Posterior vena cava (tissue), 2 donors: ENCODE measurements around the gene HFE. TPM values are rescaled to one million over a fixed set of nuclear protein-coding genes. Genes with fewer than 3 reads are reported as not detected.
"Not testable (repeated sequence)": the region's sequence is repeated elsewhere in the genome, so short reads cannot be mapped to it uniquely, and the experiment has no call there.

Source experiments
- DNase-seq: peaks from one replicate; pipeline ENCODE4 v3.0.0-alpha.2; 2020; ENCODE audit warnings: low spot score
- intact Hi-C, 2 donors: fragments of 100-400 bp; cut with DNase I; formaldehyde crosslinking; loops; one replicate each; pipeline versions ENCODE4 v1.14.1 to v1.14.2; 2022 to 2023
- long read RNA-seq, 2 donors: library from polyadenylated mRNA; unstranded; transcript quantifications; one replicate each; pipeline ENCODE4 v2.0.0, GENCODE V29; 2020 to 2021
- total RNA-seq, 2 donors: library from RNA; stranded (reverse); fragmentation: NEBNext Ultra II Directional; extraction: Animal tissue kit (Norgen Biotek cat#: 25700); gene quantifications; one replicate each; pipeline ENCODE4 v1.2.1, GENCODE V29; 2021
- donor health status: DM: yes; HTN: yes; CAD: no.
- donor health status: DM: yes; HTN: yes; CAD: no.

HFE gene, protein sequence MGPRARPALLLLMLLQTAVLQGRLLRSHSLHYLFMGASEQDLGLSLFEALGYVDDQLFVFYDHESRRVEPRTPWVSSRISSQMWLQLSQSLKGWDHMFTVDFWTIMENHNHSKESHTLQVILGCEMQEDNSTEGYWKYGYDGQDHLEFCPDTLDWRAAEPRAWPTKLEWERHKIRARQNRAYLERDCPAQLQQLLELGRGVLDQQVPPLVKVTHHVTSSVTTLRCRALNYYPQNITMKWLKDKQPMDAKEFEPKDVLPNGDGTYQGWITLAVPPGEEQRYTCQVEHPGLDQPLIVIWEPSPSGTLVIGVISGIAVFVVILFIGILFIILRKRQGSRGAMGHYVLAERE
- 10 to 100 TPM in 1 of 2 donors, 1 to 10 TPM in 1; 5.5 to 11.8 TPM for total RNA-seq
- long read RNA-seq, donor 1: 0 reads
- long read RNA-seq, donor 2, full-length matches to known transcripts: 1 of 3 reads
- long read RNA-seq, donor 2, partial matches to known transcripts: 1 of 3 reads
- long read RNA-seq, donor 2, other reads (novel, unspliced or antisense): 1 of 3 reads

DNA sequence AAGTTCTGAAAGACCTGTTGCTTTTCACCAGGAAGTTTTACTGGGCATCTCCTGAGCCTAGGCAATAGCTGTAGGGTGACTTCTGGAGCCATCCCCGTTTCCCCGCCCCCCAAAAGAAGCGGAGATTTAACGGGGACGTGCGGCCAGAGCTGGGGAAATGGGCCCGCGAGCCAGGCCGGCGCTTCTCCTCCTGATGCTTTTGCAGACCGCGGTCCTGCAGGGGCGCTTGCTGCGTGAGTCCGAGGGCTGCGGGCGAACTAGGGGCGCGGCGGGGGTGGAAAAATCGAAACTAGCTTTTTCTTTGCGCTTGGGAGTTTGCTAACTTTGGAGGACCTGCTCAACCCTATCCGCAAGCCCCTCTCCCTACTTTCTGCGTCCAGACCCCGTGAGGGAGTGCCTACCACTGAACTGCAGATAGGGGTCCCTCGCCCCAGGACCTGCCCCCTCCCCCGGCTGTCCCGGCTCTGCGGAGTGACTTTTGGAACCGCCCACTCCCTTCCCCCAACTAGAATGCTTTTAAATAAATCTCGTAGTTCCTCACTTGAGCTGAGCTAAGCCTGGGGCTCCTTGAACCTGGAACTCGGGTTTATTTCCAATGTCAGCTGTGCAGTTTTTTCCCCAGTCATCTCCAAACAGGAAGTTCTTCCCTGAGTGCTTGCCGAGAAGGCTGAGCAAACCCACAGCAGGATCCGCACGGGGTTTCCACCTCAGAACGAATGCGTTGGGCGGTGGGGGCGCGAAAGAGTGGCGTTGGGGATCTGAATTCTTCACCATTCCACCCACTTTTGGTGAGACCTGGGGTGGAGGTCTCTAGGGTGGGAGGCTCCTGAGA is at the start of gene HFE:
Gene HFE (plus strand): TSS at position 146 of the 832 bp plus-strand sequence. CDS start 12 bp downstream, at position 158.
- DNase-seq: peak; percentile 85
- intact Hi-C loops: no loop called here

DNA sequence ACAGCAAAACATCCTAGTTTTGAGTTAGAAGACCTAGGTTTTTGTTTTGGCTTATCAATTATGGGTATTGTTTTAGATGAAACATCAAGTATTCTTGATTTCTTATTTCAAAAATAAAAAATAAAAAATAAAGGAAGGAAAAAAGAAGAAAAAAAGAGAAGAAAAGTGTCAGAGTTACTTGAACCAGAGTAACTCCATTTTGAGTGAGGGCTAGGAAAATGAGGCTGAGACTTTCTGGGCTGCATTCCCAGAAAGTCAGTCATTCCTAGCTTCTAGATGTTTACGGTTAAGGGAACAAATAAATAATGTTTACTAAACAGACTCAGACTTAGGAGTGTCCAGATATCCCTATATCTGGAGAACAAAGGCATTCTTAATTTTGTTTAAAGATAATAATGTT is 45.3 kb upstream of the HFE start:
- intact Hi-C loops: no loop called here
- no peak for DNase-seq

DNA sequence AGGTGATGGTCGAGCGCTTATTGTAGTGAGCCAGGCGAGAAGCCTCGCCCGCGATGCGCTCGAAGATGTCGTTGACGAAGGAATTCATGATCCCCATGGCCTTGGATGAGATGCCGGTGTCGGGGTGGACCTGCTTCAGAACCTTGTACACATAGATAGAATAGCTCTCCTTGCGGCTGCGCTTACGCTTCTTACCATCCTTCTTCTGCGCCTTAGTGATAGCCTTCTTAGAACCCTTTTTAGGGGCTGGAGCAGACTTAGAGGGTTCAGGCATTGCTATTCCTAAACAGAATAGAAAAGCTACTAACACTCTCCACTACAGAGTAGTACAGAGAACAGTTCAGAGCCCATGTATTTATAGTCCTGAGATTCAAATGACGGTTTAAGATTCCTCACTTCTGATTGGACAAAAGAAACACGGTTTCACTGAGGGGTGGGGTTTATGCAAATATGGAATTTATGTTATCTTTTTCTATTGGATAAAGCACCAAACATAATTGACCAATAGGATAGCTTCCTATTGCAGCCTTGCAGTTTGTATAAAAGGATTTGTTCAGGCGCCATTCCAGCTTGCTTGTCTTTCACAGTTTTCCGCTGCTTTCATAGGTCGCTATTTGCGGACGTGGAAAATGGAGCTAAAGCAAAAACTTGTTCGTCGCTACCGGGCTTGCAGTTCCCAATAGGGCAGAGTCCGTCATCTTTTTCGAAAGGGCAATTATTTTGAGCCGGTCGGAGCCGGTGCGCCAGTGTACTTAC is 43.7 kb upstream of the HFE start:
- intact Hi-C loops: no loop called here
- peak; percentile 87 for DNase-seq

DNA sequence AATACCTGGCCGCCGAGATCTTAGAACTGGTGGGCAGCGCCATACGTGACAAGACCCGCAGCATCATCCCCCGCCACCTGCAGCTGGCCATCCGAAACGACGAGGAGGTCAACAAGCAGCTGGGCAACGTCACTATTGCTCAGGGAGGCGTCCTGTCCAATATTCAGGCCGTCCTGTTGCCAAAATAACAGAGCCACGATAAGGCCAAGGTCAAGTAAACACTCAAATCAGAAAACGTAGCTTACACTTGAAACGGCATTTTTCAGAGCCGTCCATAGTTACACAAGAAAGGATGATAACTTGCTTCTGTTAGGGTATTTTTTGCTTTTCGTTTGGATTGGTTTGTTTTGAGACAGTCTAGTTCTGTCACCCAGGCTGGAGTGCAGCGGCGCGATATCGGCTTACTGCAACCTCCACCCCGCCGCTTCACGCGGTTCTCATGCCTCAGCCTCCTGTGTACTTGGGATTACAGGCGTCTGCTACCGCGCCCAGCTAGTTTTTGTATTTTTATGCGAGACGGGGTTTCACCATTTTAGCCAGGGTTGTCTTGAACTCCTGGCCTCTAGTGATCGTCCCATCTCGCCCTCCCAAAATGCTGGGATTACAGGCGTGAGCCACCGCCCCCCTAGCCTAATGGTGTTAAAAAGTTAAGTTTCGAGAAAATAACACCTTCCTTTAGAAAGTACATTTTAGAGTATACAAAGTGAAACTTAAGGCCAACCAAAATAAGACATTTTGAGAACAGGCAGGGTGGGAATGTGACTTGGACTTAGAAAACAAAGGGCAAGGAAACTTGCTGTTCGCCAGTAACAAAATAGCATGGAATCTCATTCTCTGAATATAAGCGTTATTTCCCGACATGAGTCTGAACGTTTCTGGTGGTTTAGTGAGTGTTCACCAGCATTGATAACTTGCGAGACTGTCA is 42.8 kb upstream of the HFE start:
- no peak for DNase-seq
- intact Hi-C loops: no loop called here

DNA sequence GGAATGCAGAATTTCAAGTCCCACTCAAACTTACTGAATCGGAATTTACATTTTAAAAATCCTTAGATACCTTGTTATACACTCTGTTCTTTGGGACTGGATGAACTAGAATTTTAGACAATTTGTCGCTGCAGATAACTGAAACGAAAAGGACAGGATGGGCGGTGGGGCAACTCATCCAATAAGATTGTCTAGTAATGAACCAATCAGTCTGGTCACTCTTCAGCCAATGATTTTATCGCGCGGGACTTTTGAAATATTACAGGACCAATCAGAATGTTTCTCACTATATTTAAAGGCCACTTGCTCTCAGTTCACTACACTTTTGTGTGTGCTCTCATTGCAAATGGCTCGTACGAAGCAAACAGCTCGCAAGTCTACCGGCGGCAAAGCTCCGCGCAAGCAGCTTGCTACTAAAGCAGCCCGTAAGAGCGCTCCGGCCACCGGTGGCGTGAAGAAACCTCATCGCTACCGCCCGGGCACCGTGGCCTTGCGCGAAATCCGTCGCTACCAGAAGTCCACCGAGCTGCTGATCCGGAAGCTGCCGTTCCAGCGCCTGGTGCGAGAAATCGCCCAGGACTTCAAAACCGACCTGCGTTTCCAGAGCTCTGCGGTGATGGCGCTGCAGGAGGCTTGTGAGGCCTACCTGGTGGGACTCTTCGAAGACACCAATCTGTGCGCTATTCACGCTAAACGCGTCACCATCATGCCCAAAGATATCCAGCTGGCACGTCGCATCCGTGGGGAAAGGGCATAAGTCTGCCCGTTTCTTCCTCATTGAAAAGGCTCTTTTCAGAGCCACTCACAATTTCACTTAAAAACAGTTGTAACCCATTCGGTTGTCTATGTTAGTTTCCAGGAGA is 41.9 kb upstream of the HFE start:
- peak; percentile 87 for DNase-seq
- intact Hi-C loops: no loop called here

- intact Hi-C loops: no loop called here
- no peak for DNase-seq
Measured at GRCh38 chr6:26045928-26046368, 41.3 kb upstream of the HFE start.

DNA sequence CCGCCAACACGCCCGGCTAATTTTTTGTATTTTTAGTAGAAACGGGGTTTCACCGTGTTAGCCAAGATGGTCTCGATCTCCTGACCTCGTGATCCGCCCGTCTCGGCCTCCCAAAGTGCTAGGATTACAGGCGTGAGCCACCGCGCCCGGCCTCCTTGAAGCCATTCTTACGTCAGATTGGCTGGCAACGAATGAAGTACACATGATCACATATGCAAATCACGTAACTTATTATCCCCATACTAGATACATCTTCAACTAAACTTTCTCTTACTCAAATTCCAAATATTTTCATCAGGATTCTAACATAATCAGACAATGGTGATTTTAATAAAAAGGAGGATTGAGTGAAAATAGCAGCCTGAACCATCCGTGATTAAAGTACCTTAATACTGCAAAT is 39.9 kb upstream of the HFE start:
- intact Hi-C loops, DNase-seq: not testable (repeated sequence)

GRCh38 chr6:26048590-26048989 is 38.6 kb upstream of the HFE start:
- DNase-seq: no peak
- intact Hi-C loops: no loop called here

DNA sequence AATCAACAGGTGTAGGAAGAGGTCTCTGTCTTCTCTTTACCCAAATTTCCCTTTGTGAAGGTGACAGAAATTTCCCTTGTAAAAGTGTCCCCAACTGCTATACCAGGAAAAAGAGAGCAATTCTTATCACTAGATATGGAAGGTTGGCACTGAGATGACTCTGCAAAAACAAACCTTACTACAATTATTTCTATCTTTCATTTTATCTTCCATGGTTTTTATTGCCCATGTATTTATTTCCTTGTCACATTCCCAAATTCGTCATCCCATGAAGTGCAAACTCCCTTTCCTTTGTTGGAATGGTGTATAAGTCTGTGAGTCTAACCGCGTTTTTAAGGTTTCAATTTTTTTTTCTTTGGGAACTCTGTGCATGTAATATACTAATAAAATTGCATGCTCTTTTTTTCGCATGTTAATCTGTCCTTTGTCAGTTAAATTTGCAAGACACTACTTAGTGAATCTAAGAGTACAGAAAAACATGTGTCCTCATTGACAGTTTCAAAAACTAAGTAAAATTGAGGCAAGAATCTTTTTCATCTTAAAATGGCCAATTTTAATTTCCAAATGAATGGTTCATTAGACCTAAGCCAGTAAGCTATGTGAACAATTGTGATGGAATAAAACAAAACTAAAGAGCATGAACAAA is 35.4 kb upstream of the HFE start:
- no peak for DNase-seq
- intact Hi-C loops: no loop called here

GRCh38 chr6:26052762-26053250 is 34.4 kb upstream of the HFE start:
- intact Hi-C loops, DNase-seq: not testable (repeated sequence)

DNA sequence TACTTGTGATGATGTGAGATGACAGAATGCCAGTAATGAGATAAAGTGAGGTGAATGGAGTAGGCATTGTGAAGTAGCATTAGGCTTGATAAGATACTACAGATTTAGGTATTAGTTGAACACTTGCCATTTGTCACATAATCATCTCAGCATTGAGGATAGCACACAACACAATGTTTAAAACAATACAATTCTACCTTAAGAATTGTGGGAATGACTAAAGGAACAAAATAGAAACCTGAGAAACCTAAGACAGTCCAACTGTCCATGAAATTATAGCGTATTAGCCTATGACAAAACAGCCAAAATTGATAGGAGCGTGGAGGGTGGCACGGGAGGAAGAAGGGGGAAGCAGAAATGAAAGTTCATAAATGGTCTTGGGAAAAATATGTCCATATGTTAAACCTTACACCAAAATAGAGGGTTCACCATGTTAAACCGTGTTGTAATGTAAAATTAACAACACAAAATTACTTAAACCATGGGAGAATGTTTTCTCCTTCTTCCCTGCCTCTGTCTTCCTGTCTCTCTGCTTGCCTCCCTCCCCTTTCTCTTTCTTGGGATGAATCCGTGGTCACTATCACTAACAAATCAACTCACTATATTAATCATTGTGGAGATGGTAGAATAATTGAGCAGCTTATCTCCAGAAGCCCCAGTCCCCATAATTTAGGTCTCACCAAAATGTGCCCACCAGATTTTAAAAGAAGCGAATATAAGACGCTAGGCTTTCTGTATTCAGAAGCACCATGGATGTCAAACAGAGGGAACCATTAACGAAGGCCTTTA is 33.0 kb upstream of the HFE start:
- intact Hi-C loops: no loop called here
- DNase-seq: no peak

DNA sequence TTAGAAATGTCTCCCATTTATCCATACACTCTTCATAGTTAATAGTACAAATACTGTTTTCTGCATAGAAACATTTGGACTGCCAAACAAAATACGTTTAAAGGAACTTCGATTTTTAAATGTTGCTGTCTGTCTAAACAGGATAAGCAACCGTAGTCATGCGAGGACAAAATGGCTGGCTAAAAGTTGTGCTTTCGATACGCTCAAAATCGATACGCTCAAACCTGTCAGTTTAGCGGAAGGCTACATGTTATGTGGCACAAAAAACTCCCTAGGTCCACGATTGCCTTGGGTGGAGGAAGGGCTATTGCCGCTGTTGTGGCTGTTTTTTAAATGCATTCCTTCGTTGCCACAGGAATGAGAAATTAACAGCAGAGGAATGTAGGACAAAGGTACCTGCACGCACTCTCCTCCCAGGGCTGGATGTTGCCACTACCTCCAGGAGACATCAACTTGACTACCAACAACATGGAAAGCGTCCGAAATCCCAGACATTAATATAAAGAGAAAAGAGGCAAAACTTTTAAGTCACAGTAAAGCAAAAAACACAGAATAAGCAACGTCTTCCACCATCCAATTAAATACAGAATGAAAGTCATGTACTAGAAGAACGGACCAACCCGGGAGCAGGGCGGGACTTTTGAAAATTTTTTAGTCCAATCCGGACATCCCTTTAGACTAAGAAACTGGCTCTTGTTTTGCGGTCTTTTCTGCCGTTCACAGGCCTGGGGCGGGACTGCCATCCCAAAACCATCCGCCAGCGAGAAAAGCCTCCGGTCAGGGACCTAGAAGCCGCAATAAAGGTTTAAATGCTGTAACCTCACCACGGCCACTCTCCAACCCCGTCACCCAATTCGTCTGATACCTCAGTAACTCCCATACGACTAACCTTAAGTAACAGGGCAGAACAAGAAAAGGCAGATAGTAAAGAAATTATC is 32.2 kb upstream of the HFE start:
- peak; percentile 96 for DNase-seq
- intact Hi-C loops: no loop called here

GRCh38 chr6:26055719-26056582 is 31.3 kb upstream of the HFE start:
- peak; percentile 97 for DNase-seq
- intact Hi-C loops: no loop called here
